Activated CD4-positive, CD25-positive, alpha-beta regulatory T cell (primary cell): ENCODE measurements around the gene SYT9.
"Not testable (repeated sequence)": the region's sequence is repeated elsewhere in the genome, so short reads cannot be mapped to it uniquely, and the experiment has no call there.

Source experiments
- DNase-seq, 4 experiments: peaks; one replicate each; lab custom pipeline; 2025; lab: John Stamatoyannopoulos, UW

The SYT9 gene

DNA sequence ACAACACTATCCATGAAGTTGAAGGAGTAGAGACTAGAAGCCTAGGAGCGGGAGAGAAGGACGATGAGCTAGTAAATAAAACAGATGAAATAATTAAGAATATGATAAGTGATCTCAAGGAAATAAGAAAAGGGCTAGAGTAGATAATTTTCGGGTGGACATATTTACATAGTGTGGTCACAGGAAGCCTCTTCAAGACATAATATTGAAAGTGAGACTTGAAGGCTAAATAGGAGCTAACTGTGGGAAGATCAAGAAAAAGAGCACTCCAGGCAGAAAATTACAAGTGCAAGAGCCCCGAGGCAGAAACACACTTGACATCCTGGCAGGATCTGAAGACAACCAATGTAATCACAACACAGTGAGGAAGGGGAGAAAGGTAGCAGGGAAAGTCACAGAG lies 250.2 kb downstream of the SYT9 start:
- no peak for DNase-seq

GRCh38 chr11:7506243-7506642 lies 254.5 kb downstream of the SYT9 start:
- DNase-seq = no peak

DNA sequence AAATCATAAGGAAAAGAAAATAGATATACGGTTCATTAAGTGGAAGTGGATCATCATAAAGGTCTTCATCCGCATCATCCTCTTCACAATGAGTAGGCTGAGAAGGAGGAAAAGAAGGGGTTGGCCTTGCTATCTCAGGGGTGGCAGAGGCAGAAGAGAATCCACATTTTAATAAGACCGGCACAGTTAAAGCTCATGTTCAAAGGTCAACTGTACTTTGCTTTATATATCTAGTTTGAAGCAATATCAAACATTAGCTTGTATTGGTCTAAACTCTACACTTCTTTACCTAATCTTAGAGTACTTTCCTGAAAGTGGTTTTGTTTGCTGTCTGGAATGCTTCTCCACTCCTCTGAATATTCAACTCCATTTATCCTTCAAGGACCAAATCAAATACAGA lies 256.4 kb downstream of the SYT9 start:
- no peak for DNase-seq

DNA sequence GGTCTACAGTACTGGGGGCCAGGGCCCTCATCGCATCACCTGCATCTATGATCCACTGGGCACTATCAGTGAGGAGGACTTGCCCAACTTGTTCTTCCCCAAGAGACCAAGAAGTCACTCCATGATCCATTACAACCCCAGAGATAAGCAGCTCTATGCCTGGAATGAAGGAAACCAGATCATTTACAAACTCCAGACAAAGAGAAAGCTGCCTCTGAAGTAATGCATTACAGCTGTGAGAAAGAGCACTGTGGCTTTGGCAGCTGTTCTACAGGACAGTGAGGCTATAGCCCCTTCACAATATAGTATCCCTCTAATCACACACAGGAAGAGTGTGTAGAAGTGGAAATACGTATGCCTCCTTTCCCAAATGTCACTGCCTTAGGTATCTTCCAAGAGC lies 258.3 kb downstream of the SYT9 start:
- no peak for DNase-seq

DNA sequence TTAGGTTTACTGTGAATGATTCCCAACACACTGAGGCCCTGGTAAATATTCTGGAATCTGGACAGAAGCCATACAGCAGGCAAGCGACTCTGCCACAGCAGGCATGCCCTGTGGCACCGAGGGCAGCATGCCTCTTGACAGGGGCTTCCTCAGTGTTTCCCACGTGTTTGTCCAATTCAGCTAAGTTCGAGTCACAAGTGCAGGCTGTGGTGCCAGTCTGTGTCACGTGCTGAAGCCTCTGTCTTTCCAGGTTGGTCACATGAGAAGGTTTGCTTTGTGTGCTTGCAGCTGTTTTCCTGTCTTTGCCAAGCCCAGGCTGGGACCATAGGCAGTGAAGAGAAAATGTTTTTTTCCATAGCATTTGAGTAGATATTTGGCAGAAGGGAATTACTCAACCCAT lies 259.7 kb downstream of the SYT9 start:
- DNase-seq = no peak

GRCh38 chr11:7512525-7513233 lies 261.0 kb downstream of the SYT9 start:
- no peak for DNase-seq

DNA sequence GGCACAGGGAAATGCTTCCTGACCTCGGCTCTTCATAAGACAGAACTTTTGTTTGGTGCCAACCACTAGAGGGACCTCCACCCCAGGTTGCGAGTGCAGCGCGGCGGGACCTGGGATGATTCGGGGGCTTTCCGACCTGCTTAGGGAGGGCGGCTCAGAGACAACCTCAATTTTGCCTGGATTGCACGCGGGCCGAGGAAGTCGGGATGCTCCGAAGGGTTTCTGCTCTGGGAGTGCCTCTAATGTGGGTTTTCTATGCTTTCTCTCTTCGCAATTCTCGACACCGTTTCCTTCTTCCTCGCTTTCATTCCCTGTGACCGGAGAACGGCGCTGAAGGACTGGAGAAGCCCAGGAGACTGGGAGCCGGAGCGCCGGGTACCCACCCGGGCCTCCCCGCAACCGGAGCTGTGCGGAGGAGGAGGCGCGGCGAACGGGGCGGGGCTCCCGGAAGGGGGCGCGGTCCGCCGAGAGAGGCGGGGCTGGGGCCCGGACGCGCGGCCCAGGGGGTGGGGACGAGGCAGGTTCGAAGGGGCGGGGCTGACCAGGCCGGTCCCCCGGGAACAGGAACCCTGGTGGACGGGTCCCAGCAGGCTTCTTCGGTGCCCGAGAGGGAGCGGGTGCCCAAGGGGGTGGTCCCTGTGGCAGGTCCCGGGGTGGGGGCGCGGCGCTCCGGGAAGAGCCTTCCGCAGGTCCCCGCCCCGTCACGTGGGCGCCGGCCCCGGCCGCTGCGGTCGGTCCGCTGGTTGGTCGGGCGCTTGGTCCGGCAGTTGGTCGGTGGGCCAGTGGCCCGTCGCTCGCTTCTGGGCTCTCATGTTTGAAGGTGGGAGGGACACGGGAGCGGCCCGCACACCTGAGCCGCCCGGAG lies 261.8 kb downstream of the SYT9 start, which contains the start of gene PPFIBP2:
Gene PPFIBP2 (plus strand): TSS at position 766 of the 865 bp plus-strand sequence. CDS start 35,477 bp downstream, outside the sequence.
- peak; percentile 57 to 71 (median 70) for DNase-seq

DNA sequence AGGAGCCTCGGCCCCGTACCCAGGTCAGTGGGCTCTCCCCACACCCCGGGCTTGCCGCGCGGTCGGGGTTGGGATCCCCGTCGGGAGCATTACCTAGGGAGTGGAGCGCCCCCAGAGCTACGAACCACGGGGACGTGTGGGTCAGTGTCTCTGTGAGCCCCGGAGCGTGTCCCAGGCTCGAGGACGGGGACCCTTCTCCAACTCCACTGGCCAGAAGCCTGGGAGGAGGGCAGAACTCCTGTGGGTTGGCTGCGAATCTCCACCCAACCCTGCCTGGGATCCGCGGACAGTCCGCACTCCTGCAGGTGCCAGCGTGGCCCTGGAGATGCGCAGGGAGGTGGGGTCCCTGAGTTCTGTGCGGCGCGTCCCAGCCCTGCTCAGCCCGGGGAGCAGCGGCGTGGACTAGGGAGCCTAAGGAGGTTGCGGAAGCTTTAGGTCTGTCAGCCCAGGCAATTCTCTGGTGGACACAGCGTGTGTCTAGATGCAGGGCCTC lies 262.4 kb downstream of the SYT9 start:
- DNase-seq = no peak

- no peak for DNase-seq
Observed at GRCh38 chr11:7515447-7515886, 263.8 kb downstream of the SYT9 start.

- DNase-seq = no peak
Observed at GRCh38 chr11:7516475-7516874, 264.8 kb downstream of the SYT9 start.

- DNase-seq = not testable (repeated sequence)
Observed at GRCh38 chr11:7517743-7518142, 266.0 kb downstream of the SYT9 start.
